Erythroblast (primary cell): ENCODE measurements around the gene COQ10A.
A peak's percentile ranks its signal among the peaks of the same experiment; 100 is the strongest.

ENCODE experiments used
- GATA1 ChIP-seq: IDR thresholded peaks from 2 replicates; pipeline ENCODE4 v1.6.1; 2011; ENCODE audit warnings: low read depth, mild to moderate bottlenecking, control low read depth, low read length, moderate library complexity
- POLR2A ChIP-seq: IDR thresholded peaks from 2 replicates; pipeline ENCODE4 v1.6.1; 2011; ENCODE audit warnings: mild to moderate bottlenecking, low read length

GRCh38 chr12:56300644-56301464 lies 34.1 kb downstream of the COQ10A start:
- TF ChIP-seq POLR2A, result peak; percentile 12
- TF ChIP-seq GATA1, result no peak
